Measurements from ENCODE around the gene AIF1L. TPM values are rescaled to one million over a fixed set of nuclear protein-coding genes. Genes with fewer than 3 reads are reported as not detected.

Gene AIF1L
- total RNA-seq, 2 experiments from 2014 or later: 0.37 to 1.4 TPM

DNA sequence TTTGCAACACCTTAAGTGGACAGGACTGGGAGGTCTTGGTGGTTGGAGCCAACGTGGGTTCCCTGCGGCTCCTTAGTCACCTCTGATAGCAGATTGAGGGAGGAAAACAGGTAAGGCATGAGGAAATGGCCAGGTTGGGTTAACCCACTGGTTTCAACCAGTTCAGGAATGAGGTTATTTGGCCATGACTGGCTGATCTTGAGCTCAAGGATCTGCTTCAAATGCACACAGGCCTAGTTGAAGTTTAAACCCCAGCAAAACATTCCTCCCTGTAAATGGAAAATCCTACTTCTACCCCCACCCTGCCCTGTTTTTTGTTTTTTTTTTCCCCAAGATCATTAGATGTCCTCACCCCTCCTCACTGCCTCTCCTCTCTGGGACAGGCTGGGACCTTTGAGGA, 25.8 kb downstream of the AIF1L start:
- H3K4me3 Mint-ChIP-seq: no peak overlapping the region
- no peak for DNase-seq
- peaks cover 2% of the 10 kb centered on the region for H3K36me3 Mint-ChIP-seq (ENCODE audit: low read depth)
- peak overlapping the region; percentile 64 for H3K27ac Mint-ChIP-seq
- ChIA-PET CTCF (interaction anchor here (0.7 kb wide), 1 partner anchor 243 kb away, joined by 4 read pairs; no protein-coding TSS in a partner anchor), POLR2A (no interaction called here)
- no peaks in the 10 kb centered on the region for H3K9me3 Mint-ChIP-seq
- no peaks in the 10 kb centered on the region for H3K27me3 Mint-ChIP-seq
- peaks cover 16% of the 10 kb centered on the region for H3K4me1 Mint-ChIP-seq

DNA sequence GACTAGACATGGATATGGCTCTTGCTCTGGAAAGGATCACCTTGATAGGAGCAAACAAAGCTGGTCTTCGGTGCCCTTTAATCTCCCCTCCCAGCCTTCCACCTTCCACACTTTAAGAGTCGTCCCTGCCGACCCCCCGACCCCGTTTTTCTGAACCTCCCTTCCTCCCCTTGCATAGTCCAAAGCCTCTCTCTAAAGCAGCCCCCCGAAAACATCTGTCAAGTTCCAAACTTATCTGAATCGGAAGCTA, 28.6 kb downstream of the AIF1L start:
- ChIA-PET CTCF (interaction anchor here (0.5 to 1.9 kb wide), 7 partner anchors 9 to 241 kb away, joined by 3 to 8 read pairs (median 3); no protein-coding TSS in a partner anchor), POLR2A (interaction anchor here (0.7 to 1.0 kb wide), 2 partner anchors 94 to 141 kb away, joined by 3 read pairs; no protein-coding TSS in a partner anchor)
- Mint-ChIP-seq H3K4me3 (peak overlapping the region; percentile 96), H3K27ac (peak overlapping the region; percentile 98), H3K27me3 (no peaks in the 10 kb centered on the region), H3K9me3 (no peaks in the 10 kb centered on the region), H3K36me3 (ENCODE audit: low read depth) (peaks cover 26% of the 10 kb centered on the region), H3K4me1 (peaks cover 34% of the 10 kb centered on the region)
- no peak for DNase-seq

- ChIA-PET POLR2A (interaction anchor here (0.7 to 1.0 kb wide), 2 partner anchors 94 to 141 kb away, joined by 3 read pairs; no protein-coding TSS in a partner anchor), CTCF (interaction anchor here (0.5 to 1.9 kb wide), 8 partner anchors 8 to 241 kb away, joined by 3 to 8 read pairs (median 3); no protein-coding TSS in a partner anchor)
- Mint-ChIP-seq H3K4me1 (peaks cover 34% of the 10 kb centered on the region), H3K36me3 (ENCODE audit: low read depth) (peaks cover 29% of the 10 kb centered on the region), H3K9me3 (no peaks in the 10 kb centered on the region), H3K27me3 (no peaks in the 10 kb centered on the region), H3K27ac (peak within 1 kb of the TSS; percentile 98), H3K4me3 (peak within 1 kb of the TSS; percentile 96)
- DNase-seq: peak; percentile 100
These were observed 29.1 kb downstream of the AIF1L start, which contains the start of gene NUP214 for GRCh38 chr9:131125288-131126058. NUP214 (plus strand) TSS chr9:131125586; CDS start chr9:131125705, 119 bp downstream.

- Mint-ChIP-seq H3K4me3 (peak overlapping the region; percentile 96), H3K27ac (peak overlapping the region; percentile 98), H3K27me3 (no peaks in the 10 kb centered on the region), H3K36me3 (ENCODE audit: low read depth) (peaks cover 31% of the 10 kb centered on the region), H3K4me1 (peaks cover 34% of the 10 kb centered on the region), H3K9me3 (no peaks in the 10 kb centered on the region)
- POLR2A ChIA-PET: interaction anchor here (1.0 kb wide), 1 partner anchor 140 kb away, joined by 3 read pairs; no protein-coding TSS in a partner anchor
- CTCF ChIA-PET: interaction anchor here (1.0 to 1.2 kb wide), 2 partner anchors 14 to 240 kb away, joined by 3 to 4 read pairs; no protein-coding TSS in a partner anchor
- no peak for DNase-seq
These were observed 29.7 kb downstream of the AIF1L start for GRCh38 chr9:131126059-131126426.

DNA sequence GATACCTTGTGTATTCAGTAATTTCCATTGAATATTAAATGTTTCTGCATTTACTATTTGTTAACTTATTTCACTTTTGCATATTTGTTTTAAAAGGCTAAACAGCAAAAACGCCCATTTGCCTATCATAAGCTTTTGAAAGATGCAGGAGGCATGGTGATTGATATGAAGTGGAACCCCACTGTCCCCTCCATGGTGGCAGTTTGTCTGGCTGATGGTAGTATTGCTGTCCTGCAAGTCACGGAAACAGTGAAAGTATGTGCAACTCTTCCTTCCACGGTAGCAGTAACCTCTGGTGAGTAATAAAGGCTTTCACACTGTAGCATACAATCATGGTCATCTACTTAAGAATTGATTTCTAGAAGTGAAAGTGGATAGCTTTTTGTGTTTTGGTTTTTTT, 32.9 kb downstream of the AIF1L start:
- Mint-ChIP-seq H3K4me3 (no peak overlapping the region), H3K27me3 (no peaks in the 10 kb centered on the region), H3K4me1 (peaks cover 34% of the 10 kb centered on the region), H3K27ac (no peak overlapping the region), H3K36me3 (ENCODE audit: low read depth) (peaks cover 47% of the 10 kb centered on the region), H3K9me3 (no peaks in the 10 kb centered on the region)
- DNase-seq: no peak
- POLR2A ChIA-PET: no interaction called here
- CTCF ChIA-PET: no interaction called here

- CTCF ChIA-PET: interaction anchor here (0.6 to 1.2 kb wide), 2 partner anchors 18 to 453 kb away, joined by 3 to 5 read pairs; no protein-coding TSS in a partner anchor
- POLR2A ChIA-PET: no interaction called here
- H3K27ac Mint-ChIP-seq: no peak overlapping the region
- H3K27me3 Mint-ChIP-seq: no peaks in the 10 kb centered on the region
- no peak for DNase-seq
- H3K36me3 Mint-ChIP-seq (ENCODE audit: low read depth): peaks cover 46% of the 10 kb centered on the region
- H3K4me3 Mint-ChIP-seq: no peak overlapping the region
- H3K9me3 Mint-ChIP-seq: no peaks in the 10 kb centered on the region
- no peaks in the 10 kb centered on the region for H3K4me1 Mint-ChIP-seq
These were observed 42.3 kb downstream of the AIF1L start for GRCh38 chr9:131138676-131139075.

GRCh38 chr9:131140112-131140511, 43.8 kb downstream of the AIF1L start:
- no peaks in the 10 kb centered on the region for H3K4me1 Mint-ChIP-seq
- H3K9me3 Mint-ChIP-seq: no peaks in the 10 kb centered on the region
- DNase-seq: no peak
- ChIA-PET POLR2A (interaction anchor here (0.6 kb wide), 1 partner anchor 196 kb away, joined by 8 read pairs; no protein-coding TSS in a partner anchor), CTCF (interaction anchor here (1.0 kb wide), 1 partner anchor 15 kb away, joined by 4 read pairs; the partner anchor contains the start of gene NUP214)
- H3K36me3 Mint-ChIP-seq (ENCODE audit: low read depth): peaks cover 48% of the 10 kb centered on the region
- H3K4me3 Mint-ChIP-seq: no peak overlapping the region
- no peaks in the 10 kb centered on the region for H3K27me3 Mint-ChIP-seq
- H3K27ac Mint-ChIP-seq: no peak overlapping the region

DNA sequence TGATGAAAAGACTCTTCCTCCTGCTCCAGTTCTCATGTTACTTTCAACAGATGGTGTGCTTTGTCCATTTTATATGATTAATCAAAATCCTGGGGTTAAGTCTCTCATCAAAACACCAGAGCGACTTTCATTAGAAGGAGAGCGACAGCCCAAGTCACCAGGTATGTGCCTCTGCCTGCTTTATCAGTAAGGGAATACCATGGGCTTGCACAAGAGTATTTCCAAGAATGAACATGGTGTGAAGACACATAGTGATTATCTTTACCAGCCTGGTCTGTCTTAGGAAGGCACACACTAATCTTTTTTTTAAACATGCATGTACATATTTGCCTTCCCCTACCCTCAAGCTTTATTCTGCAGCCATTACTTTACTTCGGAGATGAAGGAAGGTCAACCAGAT, 44.2 kb downstream of the AIF1L start:
- DNase-seq: no peak
- no peaks in the 10 kb centered on the region for H3K4me1 Mint-ChIP-seq
- no peak overlapping the region for H3K27ac Mint-ChIP-seq
- ChIA-PET CTCF (interaction anchor here (1.0 kb wide), 1 partner anchor 15 kb away, joined by 4 read pairs; the partner anchor contains the start of gene NUP214), POLR2A (no interaction called here)
- H3K27me3 Mint-ChIP-seq: no peaks in the 10 kb centered on the region
- peaks cover 52% of the 10 kb centered on the region for H3K36me3 Mint-ChIP-seq (ENCODE audit: low read depth)
- H3K4me3 Mint-ChIP-seq: no peak overlapping the region
- no peaks in the 10 kb centered on the region for H3K9me3 Mint-ChIP-seq

- POLR2A ChIA-PET: no interaction called here
- peaks cover 56% of the 10 kb centered on the region for H3K36me3 Mint-ChIP-seq (ENCODE audit: low read depth)
- H3K9me3 Mint-ChIP-seq: no peaks in the 10 kb centered on the region
- H3K27ac Mint-ChIP-seq: no peak overlapping the region
- no peaks in the 10 kb centered on the region for H3K4me1 Mint-ChIP-seq
- CTCF ChIA-PET: no interaction called here
- DNase-seq: no peak
- no peak overlapping the region for H3K4me3 Mint-ChIP-seq
- no peaks in the 10 kb centered on the region for H3K27me3 Mint-ChIP-seq
These were observed 45.8 kb downstream of the AIF1L start for GRCh38 chr9:131142160-131142559.

DNA sequence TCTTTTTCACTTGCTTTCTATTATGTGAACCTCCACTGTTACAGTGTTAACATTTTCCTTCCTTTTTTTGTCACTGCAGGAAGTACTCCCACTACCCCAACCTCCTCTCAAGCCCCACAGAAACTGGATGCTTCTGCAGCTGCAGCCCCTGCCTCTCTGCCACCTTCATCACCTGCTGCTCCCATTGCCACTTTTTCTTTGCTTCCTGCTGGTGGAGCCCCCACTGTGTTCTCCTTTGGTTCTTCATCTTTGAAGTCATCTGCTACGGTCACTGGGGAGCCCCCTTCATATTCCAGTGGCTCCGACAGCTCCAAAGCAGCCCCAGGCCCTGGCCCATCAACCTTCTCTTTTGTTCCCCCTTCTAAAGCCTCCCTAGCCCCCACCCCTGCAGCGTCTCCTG, 47.9 kb downstream of the AIF1L start:
- DNase-seq: no peak
- Mint-ChIP-seq H3K36me3 (ENCODE audit: low read depth) (peaks cover 61% of the 10 kb centered on the region), H3K4me1 (peaks cover 3% of the 10 kb centered on the region), H3K4me3 (no peak overlapping the region), H3K27ac (no peak overlapping the region), H3K27me3 (no peaks in the 10 kb centered on the region), H3K9me3 (no peaks in the 10 kb centered on the region)
- CTCF ChIA-PET: no interaction called here
- POLR2A ChIA-PET: no interaction called here

DNA sequence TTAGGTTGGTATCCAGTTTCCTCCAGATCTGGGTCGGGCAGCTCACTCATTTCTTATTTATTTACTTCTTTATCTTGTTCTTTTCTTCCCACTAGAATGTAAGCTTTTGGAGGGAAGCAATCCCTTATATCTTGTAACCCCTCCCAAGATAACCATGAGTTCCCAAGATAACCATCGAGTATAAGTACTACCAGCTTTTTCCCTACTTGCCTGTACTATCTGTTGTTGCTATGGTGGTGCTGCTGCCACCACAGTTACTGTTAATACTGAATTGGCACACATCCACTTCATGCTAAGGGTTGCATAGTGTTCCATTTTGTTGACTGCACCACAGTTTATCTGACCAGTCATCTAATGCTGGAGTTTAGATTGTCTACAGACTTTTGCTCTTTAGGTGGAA, 48.9 kb downstream of the AIF1L start:
- no peaks in the 10 kb centered on the region for H3K27me3 Mint-ChIP-seq
- ChIA-PET CTCF (no interaction called here), POLR2A (no interaction called here)
- no peak overlapping the region for H3K27ac Mint-ChIP-seq
- H3K4me1 Mint-ChIP-seq: peaks cover 12% of the 10 kb centered on the region
- no peak for DNase-seq
- no peak overlapping the region for H3K4me3 Mint-ChIP-seq
- no peaks in the 10 kb centered on the region for H3K9me3 Mint-ChIP-seq
- H3K36me3 Mint-ChIP-seq (ENCODE audit: low read depth): peaks cover 63% of the 10 kb centered on the region

DNA sequence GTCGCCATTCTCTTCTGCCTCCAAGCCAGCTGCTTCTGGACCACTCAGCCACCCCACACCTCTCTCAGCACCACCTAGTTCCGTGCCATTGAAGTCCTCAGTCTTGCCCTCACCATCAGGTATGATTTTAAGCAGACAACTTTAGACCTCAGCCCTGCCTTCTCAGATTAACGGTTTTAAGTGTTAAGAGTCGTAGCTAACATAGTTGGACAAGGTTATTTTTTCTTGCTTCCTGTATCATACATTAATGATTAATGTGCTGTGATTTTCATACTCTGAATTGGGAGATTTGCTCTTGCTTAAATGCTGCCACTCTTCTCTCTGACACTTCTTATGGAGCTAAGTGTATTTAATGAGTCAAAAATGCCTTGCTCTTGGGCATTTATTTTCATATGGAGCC, 49.9 kb downstream of the AIF1L start:
- Mint-ChIP-seq H3K36me3 (ENCODE audit: low read depth) (peaks cover 62% of the 10 kb centered on the region), H3K9me3 (no peaks in the 10 kb centered on the region), H3K27ac (peak overlapping the region; percentile 58)

DNA sequence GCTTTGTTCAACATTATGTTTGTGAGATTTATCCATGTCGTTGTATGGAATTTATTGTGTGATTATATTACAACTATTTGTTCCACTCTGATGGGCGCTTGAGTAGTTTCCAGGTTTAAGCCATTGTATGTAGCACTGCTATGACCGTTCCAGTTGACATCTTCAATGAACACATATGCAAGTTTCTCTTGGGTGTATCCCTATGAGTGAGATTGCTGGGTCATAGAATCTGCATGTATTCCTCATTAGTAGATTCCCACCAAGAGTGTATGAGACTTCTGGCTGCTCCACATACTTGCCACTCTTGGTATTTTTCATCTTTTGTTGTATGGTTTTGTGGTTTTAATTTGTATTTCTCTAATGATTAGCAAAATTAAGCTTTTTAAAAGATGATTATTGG, 51.9 kb downstream of the AIF1L start:
- DNase-seq: no peak
- Mint-ChIP-seq H3K36me3 (ENCODE audit: low read depth) (peaks cover 64% of the 10 kb centered on the region), H3K27me3 (no peaks in the 10 kb centered on the region), H3K4me1 (peaks cover 14% of the 10 kb centered on the region), H3K9me3 (no peaks in the 10 kb centered on the region), H3K4me3 (no peak overlapping the region), H3K27ac (no peak overlapping the region)
- ChIA-PET POLR2A (no interaction called here), CTCF (interaction anchor here (1.2 kb wide), 1 partner anchor 11 kb away, joined by 3 read pairs; no protein-coding TSS in a partner anchor)

More for the DNA sequence above, 49.9 kb downstream of the AIF1L start:
- Mint-ChIP-seq H3K4me3 (no peak overlapping the region), H3K4me1 (peaks cover 14% of the 10 kb centered on the region), H3K27me3 (no peaks in the 10 kb centered on the region)
- CTCF ChIA-PET: interaction anchor here (1.2 kb wide), 1 partner anchor 34 kb away, joined by 4 read pairs; no protein-coding TSS in a partner anchor
- POLR2A ChIA-PET: interaction anchor here (0.6 kb wide), 1 partner anchor 45 kb away, joined by 5 read pairs; no protein-coding TSS in a partner anchor
- no peak for DNase-seq
